Uterus (tissue), 2 donors: ENCODE data around the gene CLTA.

Experiments used
- CTCF ChIP-seq, 4 experiments: fragments of 200-600 bp in 2 of 4; fragments of 450-650 bp in 2 of 4; sonication (generic) in 2 of 4; IDR thresholded peaks; one replicate each; pipeline ENCODE4 v1.5.1; 2016 to 2019; ENCODE audit warnings: antibody characterized with exemption in 4 of 4, mild to moderate bottlenecking in 2 of 4, moderate library complexity in 1 of 4
- POLR2A ChIP-seq, 2 donors: fragments of 450-650 bp; IDR thresholded peaks; one replicate each; pipeline ENCODE4 v1.6.1; 2016; ENCODE audit warnings: antibody characterized with exemption in 2 of 2, mild to moderate bottlenecking in 1 of 2, moderate library complexity in 1 of 2

GRCh38 chr9:36158917-36159316, 31.8 kb upstream of the CLTA start:
- TF ChIP-seq POLR2A (IDR thresholded peaks at IDR 0.05), result no peak
- no peak for TF ChIP-seq CTCF (IDR thresholded peaks at IDR 0.05)
